ENCODE results near the gene FUT3. TPM values are rescaled to one million over a fixed set of nuclear protein-coding genes. Genes with fewer than 3 reads are reported as not detected.

Gene FUT3
- total RNA-seq, result not detected in 2 replicates

DNA sequence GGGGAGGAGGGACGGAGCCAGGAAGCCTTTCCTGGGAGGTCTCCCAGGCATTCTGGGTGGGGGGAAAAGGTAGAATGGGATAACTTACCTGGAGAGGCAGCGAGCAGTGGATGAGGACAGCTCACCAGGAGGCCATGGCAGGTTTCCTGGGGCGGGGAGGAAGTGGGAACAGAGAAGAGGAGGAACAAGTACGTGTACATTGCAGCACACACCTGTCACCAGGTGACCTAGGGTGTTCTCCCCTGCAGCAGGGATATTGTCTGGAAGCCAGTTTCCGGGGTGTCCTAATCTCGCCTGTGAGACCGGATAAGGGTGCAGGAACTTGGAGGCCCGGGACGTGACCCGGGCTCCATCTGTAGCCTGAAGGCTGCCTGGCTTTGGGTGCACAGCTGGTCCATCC is at the start of gene FUT3:
FUT3 (minus strand) TSS at position 148 of the 400 bp plus-strand sequence.

DNA sequence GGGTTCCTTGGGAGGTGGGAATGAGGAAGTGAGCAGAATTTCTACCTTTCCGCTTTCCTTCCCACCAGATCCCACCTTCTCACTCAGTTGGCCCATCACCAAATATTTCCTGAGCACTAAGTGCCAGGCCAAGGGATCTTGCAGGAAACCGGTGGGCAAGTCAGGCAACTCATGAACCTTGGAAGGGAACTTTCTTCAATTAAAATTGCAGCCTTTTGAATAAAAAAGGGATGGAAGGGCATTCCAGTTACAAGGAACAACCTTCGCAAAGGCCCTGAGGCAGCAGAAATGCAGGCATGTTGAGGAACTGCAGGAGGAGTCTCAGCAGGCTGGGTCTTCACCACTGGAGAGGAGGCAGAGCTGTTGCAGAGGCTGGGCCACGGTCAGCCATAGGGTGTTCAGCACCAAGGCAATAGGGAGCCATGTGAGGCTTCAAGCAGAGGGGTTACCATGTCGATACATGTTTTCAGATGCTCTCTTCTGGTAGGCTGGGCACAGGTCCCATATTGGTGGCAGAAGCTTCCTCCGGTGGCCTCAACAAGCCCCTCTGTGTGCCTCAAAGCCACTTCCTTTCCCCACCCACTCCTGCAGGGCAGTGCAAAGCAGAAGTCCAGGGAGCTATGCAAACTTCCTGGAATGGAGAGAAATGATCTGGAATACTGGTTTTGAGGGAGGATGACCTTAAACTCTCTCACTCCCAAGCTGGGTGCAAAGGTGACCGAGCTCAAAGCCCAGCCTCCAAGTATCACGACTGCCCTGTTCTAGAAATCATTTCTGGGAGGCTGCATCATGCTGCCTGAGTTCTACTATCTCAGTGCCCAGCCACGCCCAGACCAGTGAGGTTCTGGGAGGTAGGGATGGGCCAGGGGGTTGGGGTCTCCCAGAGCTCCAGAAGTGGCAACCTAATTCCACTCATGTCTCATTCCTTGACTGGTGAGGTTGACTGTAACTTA is 11.9 kb downstream of the FUT3 start, which contains the start of gene FUT6:
FUT6 (minus strand) TSS at position 638 of the 953 bp plus-strand sequence. CDS start 7,135 bp downstream, outside the sequence.

GRCh38 chr19:5804516-5805461 is 46.5 kb downstream of the FUT3 start, which contains the start of gene NRTN:
TSS of gene NRTN (plus strand) at chr19:5805067. CDS start at chr19:5824166, 19,099 bp downstream.

Other genes with a start within 250 kb of the FUT3 start
- gene SAFB2, start 228.7 kb downstream of the FUT3 start, total RNA-seq, result 26.5 and 38.3 TPM in 2 replicates
- gene SAFB, start 228.4 kb downstream of the FUT3 start, total RNA-seq, result 39.3 and 56.0 TPM in 2 replicates
- 41.6 and 47.9 TPM in 2 replicates for gene MICOS13, start 170.9 kb downstream of the FUT3 start, total RNA-seq
- 7.8 and 11.3 TPM in 2 replicates for gene HSD11B1L, start 170.4 kb downstream of the FUT3 start, total RNA-seq
- 553 and 660 TPM in 2 replicates for gene RPL36, start 161.2 kb downstream of the FUT3 start, total RNA-seq
- gene LONP1, start 131.3 kb downstream of the FUT3 start, total RNA-seq, result 128 and 131 TPM in 2 replicates
- gene CATSPERD, start 130.8 kb downstream of the FUT3 start, total RNA-seq, result not detected in 2 replicates
- gene PRR22, start 66.7 kb downstream of the FUT3 start, total RNA-seq, result 0.14 and 0.28 TPM in 2 replicates
- gene DUS3L, start 60.3 kb downstream of the FUT3 start, total RNA-seq, result 19.5 and 28.3 TPM in 2 replicates
- gene NRTN, start 46.4 kb downstream of the FUT3 start, total RNA-seq, result 0.14 and 0.18 TPM in 2 replicates
- not detected in 2 replicates for gene FUT6, start 11.7 kb downstream of the FUT3 start, total RNA-seq
- not detected in 2 replicates for gene FUT5, start 19.1 kb upstream of the FUT3 start, total RNA-seq
- 254 and 299 TPM in 2 replicates for gene NDUFA11, start 52.3 kb upstream of the FUT3 start, total RNA-seq
- 6.3 and 6.7 TPM in 2 replicates for gene VMAC, start 53.4 kb upstream of the FUT3 start, total RNA-seq
- gene CAPS, start 62.8 kb upstream of the FUT3 start, total RNA-seq, result 3.7 and 6.4 TPM in 2 replicates
- gene RANBP3, start 126.7 kb upstream of the FUT3 start, total RNA-seq, result 30.6 and 33.7 TPM in 2 replicates

All from smooth muscle cell of bladder (primary cell).